Occipital lobe (tissue), 2 donors: Measurements from ENCODE around the gene ATXN1. TPM values are rescaled to one million over a fixed set of nuclear protein-coding genes. Genes with fewer than 3 reads are reported as not detected.

ENCODE experiments used
- DNase-seq: peaks from one replicate; lab custom pipeline; 2025; lab: John Stamatoyannopoulos, UW
- total RNA-seq: library from RNA; depleted of rRNA; stranded (reverse); fragments of >200 nt; gene quantifications from one replicate; pipeline ENCODE4 v1.2.3, GENCODE V29; 2014

Gene ATXN1
- total RNA-seq, 1 donor from 2014 or later: 102 TPM

- DNase-seq: no peak
Observed at GRCh38 chr6:16674801-16675392, 86.4 kb downstream of the ATXN1 start.

- DNase-seq: no peak
Observed at GRCh38 chr6:16673011-16673797, 88.1 kb downstream of the ATXN1 start.

- DNase-seq: no peak
Observed at GRCh38 chr6:16671302-16672289, 89.7 kb downstream of the ATXN1 start.

- no peak for DNase-seq
Observed at GRCh38 chr6:16670617-16671051, 90.6 kb downstream of the ATXN1 start.

GRCh38 chr6:16670183-16670582 is 91.1 kb downstream of the ATXN1 start:
- DNase-seq: no peak

- DNase-seq: no peak
Observed at GRCh38 chr6:16669227-16669626, 92.0 kb downstream of the ATXN1 start.

GRCh38 chr6:16667509-16667908 is 93.8 kb downstream of the ATXN1 start:
- DNase-seq: no peak

- DNase-seq: no peak
Observed at GRCh38 chr6:16665992-16666391, 95.3 kb downstream of the ATXN1 start.

GRCh38 chr6:16665182-16665581 is 96.1 kb downstream of the ATXN1 start:
- DNase-seq: no peak

- no peak for DNase-seq
Observed at GRCh38 chr6:16663901-16664300, 97.4 kb downstream of the ATXN1 start.

GRCh38 chr6:16660157-16660497 is 101.1 kb downstream of the ATXN1 start:
- no peak for DNase-seq

GRCh38 chr6:16659466-16660156 is 101.6 kb downstream of the ATXN1 start:
- no peak for DNase-seq

GRCh38 chr6:16658348-16659034 is 102.8 kb downstream of the ATXN1 start:
- no peak for DNase-seq

- no peak for DNase-seq
Observed at GRCh38 chr6:16657768-16658167, 103.5 kb downstream of the ATXN1 start.

GRCh38 chr6:16656451-16656850 is 104.8 kb downstream of the ATXN1 start:
- DNase-seq: no peak

- no peak for DNase-seq
Observed at GRCh38 chr6:16654701-16655100, 106.6 kb downstream of the ATXN1 start.

GRCh38 chr6:16653226-16653625 is 108.0 kb downstream of the ATXN1 start:
- DNase-seq: no peak

GRCh38 chr6:16651871-16652270 is 109.4 kb downstream of the ATXN1 start:
- DNase-seq: no peak

- DNase-seq: no peak
Observed at GRCh38 chr6:16649890-16650289, 111.4 kb downstream of the ATXN1 start.

GRCh38 chr6:16649241-16649640 is 112.0 kb downstream of the ATXN1 start:
- DNase-seq: no peak

GRCh38 chr6:16648003-16648402 is 113.3 kb downstream of the ATXN1 start:
- DNase-seq: no peak
